CD4-positive, alpha-beta T cell treated with Interleukin-1 beta for 1 hour (primary cell): ENCODE results near the gene ASB1.
"Not testable (repeated sequence)": the region's sequence is repeated elsewhere in the genome, so short reads cannot be mapped to it uniquely, and the experiment has no call there.

Experiments used
- DNase-seq, 2 donors: peaks; one replicate each; pipeline ENCODE4 v3.0.0-alpha.2; 2020 to 2022

The ASB1 gene

GRCh38 chr2:238404406-238405216 is 22.1 kb upstream of the ASB1 start:
- no peak for DNase-seq

- DNase-seq = not testable (repeated sequence)
These were observed 21.5 kb upstream of the ASB1 start for GRCh38 chr2:238405217-238405555.

GRCh38 chr2:238406221-238406997 is 20.3 kb upstream of the ASB1 start:
- no peak for DNase-seq

GRCh38 chr2:238406998-238407285 is 19.8 kb upstream of the ASB1 start:
- DNase-seq = no peak

GRCh38 chr2:238407566-238407965 is 19.2 kb upstream of the ASB1 start:
- DNase-seq = no peak

- no peak for DNase-seq
These were observed 17.9 kb upstream of the ASB1 start for GRCh38 chr2:238408615-238409340.

GRCh38 chr2:238409341-238410199 is 17.2 kb upstream of the ASB1 start:
- no peak for DNase-seq

- DNase-seq = no peak
These were observed 14.5 kb upstream of the ASB1 start for GRCh38 chr2:238412067-238412767.

- no peak for DNase-seq
These were observed 13.4 kb upstream of the ASB1 start for GRCh38 chr2:238413368-238413767.

GRCh38 chr2:238415036-238415764 is 11.5 kb upstream of the ASB1 start:
- DNase-seq = peak in 1 of 2 donors; percentile 14

GRCh38 chr2:238415893-238416292 is 10.8 kb upstream of the ASB1 start:
- no peak for DNase-seq

- DNase-seq = no peak
These were observed 8.3 kb upstream of the ASB1 start for GRCh38 chr2:238418196-238418998.

- no peak for DNase-seq
These were observed 7.7 kb upstream of the ASB1 start for GRCh38 chr2:238418999-238419546.

- DNase-seq = no peak
These were observed 6.3 kb upstream of the ASB1 start for GRCh38 chr2:238420442-238420841.

- DNase-seq = no peak
These were observed 5.6 kb upstream of the ASB1 start for GRCh38 chr2:238420878-238421694.

GRCh38 chr2:238421695-238422035 is 5.1 kb upstream of the ASB1 start:
- no peak for DNase-seq

GRCh38 chr2:238422285-238422684 is 4.4 kb upstream of the ASB1 start:
- DNase-seq = no peak

GRCh38 chr2:238422940-238423339 is 3.8 kb upstream of the ASB1 start:
- no peak for DNase-seq

GRCh38 chr2:238423561-238424312 is 3.0 kb upstream of the ASB1 start:
- DNase-seq = no peak
